DMS153 (cell line): ENCODE data around the gene TAF3.
"Not testable (repeated sequence)": the region's sequence is repeated elsewhere in the genome, so short reads cannot be mapped to it uniquely, and the experiment has no call there.

Experiments used
- DNase-seq: peaks from one replicate; lab custom pipeline; 2025; lab: John Stamatoyannopoulos, UW

Gene TAF3

DNA sequence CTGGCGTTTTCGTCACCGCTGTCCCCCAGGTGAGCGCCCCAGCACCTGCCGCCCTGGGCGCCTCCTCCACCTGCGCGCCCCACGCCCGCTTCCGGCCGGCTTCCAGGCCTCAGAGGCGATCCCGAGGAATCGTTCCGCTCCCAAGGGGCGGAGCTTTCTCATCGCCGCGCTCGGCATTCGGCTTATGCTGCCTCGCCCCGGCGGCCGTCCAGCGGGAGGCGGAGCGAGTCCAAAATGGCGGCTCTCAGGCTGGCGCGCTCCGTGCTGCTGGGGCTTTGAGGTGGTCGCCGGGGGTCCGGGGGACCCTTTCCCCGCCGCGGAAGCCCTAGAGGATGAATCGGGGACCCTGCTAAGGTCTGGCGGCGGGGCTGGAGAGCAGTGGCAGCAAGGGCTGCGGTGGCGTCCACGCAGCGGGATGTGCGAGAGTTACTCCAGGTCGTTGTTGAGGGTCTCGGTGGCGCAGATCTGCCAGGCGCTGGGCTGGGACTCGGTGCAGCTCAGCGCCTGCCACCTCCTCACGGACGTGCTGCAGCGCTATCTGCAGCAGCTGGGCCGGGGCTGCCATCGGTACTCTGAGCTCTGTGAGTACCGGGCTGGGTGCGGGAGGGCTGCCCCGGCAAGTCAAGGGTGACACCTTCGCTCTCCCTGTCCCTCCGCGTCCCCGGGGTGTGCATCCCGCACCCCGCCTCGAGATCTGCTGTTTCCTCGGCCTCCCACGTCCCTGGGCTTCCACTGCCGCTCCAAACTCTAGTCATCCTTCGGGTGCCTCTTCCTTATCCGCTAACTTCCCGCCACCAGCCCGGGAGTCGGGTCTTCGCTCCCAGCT is at the start of gene TAF3:
TAF3 (plus strand) TSS at position 211 of the 826 bp plus-strand sequence; CDS start at position 416, 205 bp downstream.
- peak; percentile 64 for DNase-seq

GRCh38 chr10:7773845-7774801 is 44.2 kb upstream of the TAF3 start:
- DNase-seq, result peak; percentile 17

DNA sequence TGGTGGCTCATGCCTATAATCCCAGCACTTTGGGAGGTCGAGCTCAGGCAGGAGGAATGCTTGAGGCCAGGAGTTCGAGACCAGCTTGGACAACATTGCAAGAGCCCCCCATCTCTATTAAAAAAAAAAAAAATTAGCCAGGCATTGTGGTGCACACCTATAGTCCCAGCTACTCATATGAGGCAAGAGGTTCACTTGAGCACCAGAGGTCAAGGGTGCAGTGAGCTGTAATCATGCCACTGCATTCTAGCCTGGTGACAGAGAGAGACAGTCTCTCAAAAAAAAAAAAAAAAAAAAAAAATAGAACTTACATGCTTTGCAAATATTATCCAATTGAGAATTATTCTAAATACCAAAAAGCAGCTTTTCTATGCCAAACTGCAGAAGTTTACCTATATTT is 41.5 kb upstream of the TAF3 start:
- DNase-seq, result no peak

DNA sequence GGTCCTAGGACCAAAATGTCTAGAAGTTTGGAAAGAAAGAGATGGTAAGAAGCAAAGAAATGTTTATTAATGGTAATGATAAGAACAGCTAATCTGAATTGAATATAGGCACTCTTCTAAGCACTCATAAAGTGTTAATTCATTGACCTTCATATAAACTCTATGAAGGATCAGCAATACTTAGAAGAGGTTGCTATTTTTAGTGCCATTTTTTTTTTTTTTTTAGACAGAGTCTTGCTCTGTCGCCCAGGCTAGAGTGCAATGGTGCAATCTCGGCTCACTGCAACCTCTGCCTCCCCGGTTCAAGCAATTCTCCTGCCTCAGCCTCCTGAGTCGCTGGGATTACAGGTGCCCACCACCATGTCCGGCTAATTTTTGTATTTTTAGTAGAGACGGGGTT is 36.1 kb upstream of the TAF3 start:
- not testable (repeated sequence) for DNase-seq

DNA sequence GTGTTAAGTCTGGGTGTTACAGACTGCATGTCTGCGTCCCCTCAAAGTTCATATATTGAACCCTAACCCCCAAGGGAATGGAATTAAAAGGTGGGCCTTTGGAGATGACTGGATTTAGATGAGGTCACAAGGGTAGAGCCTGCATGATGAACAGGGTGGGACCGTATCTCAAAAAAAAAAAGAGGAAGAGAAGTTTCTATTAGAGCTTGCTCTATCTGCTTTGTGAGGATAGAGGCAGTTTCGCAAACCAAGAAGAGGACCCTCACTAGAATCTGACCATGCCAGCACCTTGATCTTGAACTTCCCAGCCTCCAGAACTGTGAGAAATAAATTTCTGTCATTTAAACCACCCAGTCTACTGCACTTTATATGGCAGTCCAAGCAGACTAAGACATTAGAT is 31.9 kb upstream of the TAF3 start:
- no peak for DNase-seq

GRCh38 chr10:7787150-7787856 is 31.0 kb upstream of the TAF3 start:
- DNase-seq, result no peak

GRCh38 chr10:7787857-7788638 is 30.3 kb upstream of the TAF3 start, which contains the start of the genes ATP5F1C and KIN:
ATP5F1C (plus strand) TSS chr10:7788177; CDS start chr10:7788208, 31 bp downstream.
KIN (minus strand) TSS chr10:7787993; CDS start chr10:7787933, 60 bp downstream.
- DNase-seq, result peak; percentile 61

DNA sequence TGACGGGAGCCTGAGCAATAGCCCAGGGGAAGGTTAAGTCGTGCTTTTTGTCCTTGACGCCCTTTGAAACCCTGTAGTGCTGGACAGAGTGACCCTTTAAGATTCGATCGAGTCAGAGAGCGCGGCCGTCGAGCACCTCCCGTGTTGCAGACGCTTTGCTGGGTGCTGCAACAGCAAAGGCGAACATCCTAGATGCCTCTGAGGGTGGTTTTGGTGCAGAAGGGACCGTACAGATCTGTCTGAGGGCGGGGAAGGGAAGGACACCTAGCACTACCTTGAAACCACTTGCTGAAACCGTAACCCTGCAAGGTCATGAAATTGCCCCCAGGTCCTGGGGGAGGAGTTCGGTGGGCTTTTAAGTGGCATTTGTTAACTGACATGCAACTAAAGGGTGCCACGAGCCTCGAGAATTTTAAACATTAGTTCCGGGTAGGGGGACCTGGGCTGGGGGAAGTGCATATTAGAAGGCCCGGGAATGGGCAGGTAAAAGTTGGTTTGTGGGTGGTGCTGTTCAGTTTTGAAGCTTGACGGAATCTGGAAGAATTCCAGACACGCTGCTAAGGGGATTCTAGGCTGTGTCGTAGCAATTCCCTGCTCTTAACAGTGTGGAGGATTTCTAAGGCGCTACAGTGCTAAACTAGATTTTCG is 29.5 kb upstream of the TAF3 start:
- no peak for DNase-seq

DNA sequence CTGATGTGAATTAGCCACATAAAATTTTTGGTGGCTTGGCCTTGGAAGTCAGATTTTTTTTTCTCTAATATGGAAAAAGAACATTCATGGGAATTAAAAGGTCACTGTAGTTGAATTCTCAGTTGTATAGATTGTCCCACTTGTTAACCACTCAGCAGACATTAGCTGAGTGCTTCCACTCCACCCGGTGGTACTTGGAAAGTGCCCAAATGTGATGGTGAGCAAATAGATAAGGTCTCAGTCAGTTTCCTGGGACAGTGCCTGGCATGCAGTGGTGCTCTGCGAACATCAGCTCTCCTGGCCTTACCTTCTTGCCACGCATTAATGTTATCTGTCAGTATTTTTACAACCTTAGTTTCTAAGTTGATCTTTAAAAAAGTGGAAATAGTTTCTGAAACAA is 28.9 kb upstream of the TAF3 start:
- DNase-seq, result no peak

- DNase-seq, result no peak
Observed at GRCh38 chr10:7792541-7792940, 25.8 kb upstream of the TAF3 start.

GRCh38 chr10:7794251-7795026 is 23.9 kb upstream of the TAF3 start:
- no peak for DNase-seq

- no peak for DNase-seq
Observed at GRCh38 chr10:7795605-7796004, 22.7 kb upstream of the TAF3 start.

- DNase-seq, result no peak
Observed at GRCh38 chr10:7797582-7797981, 20.7 kb upstream of the TAF3 start.

- no peak for DNase-seq
Observed at GRCh38 chr10:7802606-7803005, 15.7 kb upstream of the TAF3 start.

- DNase-seq, result no peak
Observed at GRCh38 chr10:7804216-7804615, 14.1 kb upstream of the TAF3 start.

- DNase-seq, result no peak
Observed at GRCh38 chr10:7804741-7805140, 13.6 kb upstream of the TAF3 start.

GRCh38 chr10:7808686-7809267 is 9.5 kb upstream of the TAF3 start:
- no peak for DNase-seq

DNA sequence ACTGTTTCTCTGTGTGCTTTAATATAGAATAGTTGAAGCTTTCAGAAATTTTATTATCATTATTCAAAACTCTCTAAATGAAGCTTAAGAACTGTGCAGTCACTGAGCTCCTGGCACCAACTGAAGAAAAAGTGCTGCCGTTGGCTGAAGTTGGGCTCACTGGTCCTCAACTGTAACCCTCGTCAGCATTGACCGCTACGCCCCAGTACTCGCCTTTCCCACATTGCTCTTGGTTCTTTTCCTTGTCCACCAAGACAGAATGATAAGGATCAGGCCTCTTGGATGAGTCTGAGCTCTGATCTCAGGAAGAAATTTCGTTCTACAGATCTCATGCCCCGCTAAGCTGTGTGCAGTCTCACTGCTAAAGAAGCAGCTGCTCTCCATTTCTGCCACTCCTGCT is 7.9 kb upstream of the TAF3 start:
- DNase-seq, result no peak

GRCh38 chr10:7811000-7811399 is 7.3 kb upstream of the TAF3 start:
- no peak for DNase-seq

GRCh38 chr10:7811743-7812142 is 6.6 kb upstream of the TAF3 start:
- DNase-seq, result not testable (repeated sequence)
